Transverse colon (tissue), 4 donors: Measurements from ENCODE around the gene CNRIP1. TPM values are rescaled to one million over a fixed set of nuclear protein-coding genes. Genes with fewer than 3 reads are reported as not detected.

Experiments used
- DNase-seq: peaks from one replicate; pipeline ENCODE4 v3.0.0-alpha.2; 2019
- H3K27ac ChIP-seq, 4 donors: fragments of 200-600 bp; sonication (generic); 2 replicates each; pipeline ENCODE4 v1.5.1; 2016 to 2018; ENCODE audit warnings: inconsistent platforms in 4 of 4
- H3K27me3 ChIP-seq: fragments of 200-600 bp; sonication (generic); 2 replicates; pipeline ENCODE4 v1.5.1; 2017; ENCODE audit warnings: inconsistent platforms
- H3K36me3 ChIP-seq, 4 donors: fragments of 200-600 bp; sonication (generic); 2 replicates each; pipeline ENCODE4 v1.5.1; 2017 to 2019; ENCODE audit warnings: inconsistent platforms in 4 of 4
- H3K4me1 ChIP-seq, 4 donors: fragments of 200-600 bp; sonication (generic); 2 replicates each; pipeline ENCODE4 v1.5.1; 2017 to 2020; ENCODE audit warnings: inconsistent platforms in 4 of 4
- H3K4me3 ChIP-seq, 4 donors: fragments of 200-600 bp; sonication (generic); 1 replicate in 1 of 4; 2 replicates in 3 of 4; pipeline versions ENCODE4 v1.5.1 to v1.6.1; 2017 to 2019; ENCODE audit warnings: inconsistent platforms in 4 of 4
- H3K9me3 ChIP-seq, 2 donors: fragments of 200-600 bp; sonication (generic); 2 replicates each; pipeline ENCODE4 v1.5.1; 2017 to 2019; ENCODE audit warnings: inconsistent platforms in 2 of 2
- CTCF ChIP-seq, 5 experiments: fragments of 200-600 bp in 3 of 5; fragments of 450-650 bp in 2 of 5; sonication (generic) in 3 of 5; IDR thresholded peaks; 1 replicate in 2 of 5; 2 replicates in 3 of 5; pipeline ENCODE4 v1.5.1; 2016 to 2017; ENCODE audit warnings: antibody characterized with exemption in 5 of 5, inconsistent platforms in 3 of 5, mild to moderate bottlenecking in 2 of 5, moderate library complexity in 1 of 5
- EP300 ChIP-seq: sonication (generic); formaldehyde crosslinking; IDR thresholded peaks from one replicate; pipeline ENCODE4 v1.6.1; 2017; ENCODE audit warnings: antibody characterized with exemption, low read depth
- POLR2A ChIP-seq: fragments of 450-650 bp; IDR thresholded peaks from one replicate; pipeline ENCODE4 v1.6.1; 2016; ENCODE audit warnings: antibody characterized with exemption, mild to moderate bottlenecking, moderate library complexity
- POLR2AphosphoS5 ChIP-seq, 3 donors: sonication (generic); formaldehyde crosslinking; IDR thresholded peaks; one replicate each; pipeline ENCODE4 v1.6.1; 2016; ENCODE audit warnings: antibody characterized with exemption in 3 of 3
- WGBS, 2 donors: methylation state at CpG; one replicate each; pipeline ENCODE4 v1.1.5; 2018; ENCODE audit warnings: low coverage in 1 of 2; 5-methylcytosine and 5-hydroxymethylcytosine counted together
- in situ Hi-C, 4 donors: fragments of 200-750 bp; cut with MboI; loops; one replicate each; pipeline versions ENCODE4 v1.15.0 to v1.15.1; 2017; ENCODE audit warnings: low sequenced_read_pairs in 3 of 4, low pct_ligation_motif_present in 1 of 4, low pct_unique_long_range_greater_than_20kb in 1 of 4
- intact Hi-C: fragments of 100-400 bp; cut with DNase I; formaldehyde crosslinking; loops from one replicate; pipeline ENCODE4 v1.15.1; 2023; ENCODE audit warnings: low total_unique reads
- total RNA-seq, 4 donors: library from RNA; depleted of rRNA; stranded (reverse); fragments of >200 nt; gene quantifications; one replicate each; pipeline ENCODE4 v1.1.0, GENCODE V29; 2016

CNRIP1 gene
- total RNA-seq, 4 donors from 2014 or later: 1.4 to 11.6 (median 7.6) TPM; not detected in 1

GRCh38 chr2:68246396-68246795 lies 73.4 kb downstream of the CNRIP1 start:
- peaks cover 28 to 81% (median 51%) of the 10 kb centered on the region in 4 donors for H3K4me1 ChIP-seq
- in situ Hi-C loops (no loop called here), intact Hi-C loops (no loop called here)
- H3K9me3 ChIP-seq: no peaks in the 10 kb centered on the region
- no peak overlapping the region for H3K27ac ChIP-seq
- TF ChIP-seq POLR2A: no peak
- no peak for TF ChIP-seq CTCF (IDR thresholded peaks at IDR 0.05)
- no peak for TF ChIP-seq POLR2AphosphoS5 (IDR thresholded peaks at IDR 0.05)
- TF ChIP-seq EP300: no peak
- no peak for DNase-seq
- H3K36me3 ChIP-seq: no peaks in the 10 kb centered on the region
- H3K27me3 ChIP-seq: no peaks in the 10 kb centered on the region
- 68 to 100% methylated on average over 1 of the region's 1 CpG for WGBS, 2 donors
- no peak overlapping the region for H3K4me3 ChIP-seq

DNA sequence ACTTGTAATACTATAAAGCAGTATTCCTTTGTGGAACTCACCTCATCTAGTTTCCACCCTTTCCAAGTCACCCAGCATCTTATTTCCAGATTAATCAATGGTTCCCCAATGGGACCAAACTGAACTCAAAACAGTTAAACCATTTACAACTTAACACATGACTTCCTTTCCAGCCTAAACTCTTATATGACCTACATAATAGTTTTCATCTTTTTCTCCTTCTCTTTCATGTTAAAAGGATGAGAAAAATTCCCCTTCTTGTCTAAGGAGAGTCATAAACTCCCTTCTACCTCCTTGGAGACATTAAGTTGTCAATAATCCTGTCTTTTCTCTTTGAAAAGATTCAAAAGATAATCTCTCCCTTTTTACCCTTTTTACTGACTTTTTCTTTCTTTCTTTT lies 74.1 kb downstream of the CNRIP1 start:
- no peak for DNase-seq
- Histone ChIP-seq H3K4me3 (no peak overlapping the region), H3K36me3 (no peaks in the 10 kb centered on the region), H3K27ac (no peak overlapping the region), H3K4me1 (peaks cover 28 to 85% (median 52%) of the 10 kb centered on the region in 4 donors), H3K27me3 (no peaks in the 10 kb centered on the region), H3K9me3 (no peaks in the 10 kb centered on the region)
- intact Hi-C loops: no loop called here
- TF ChIP-seq EP300 (no peak), CTCF (IDR thresholded peaks at IDR 0.05) (no peak), POLR2AphosphoS5 (IDR thresholded peaks at IDR 0.05) (no peak), POLR2A (no peak)
- in situ Hi-C loops: no loop called here

DNA sequence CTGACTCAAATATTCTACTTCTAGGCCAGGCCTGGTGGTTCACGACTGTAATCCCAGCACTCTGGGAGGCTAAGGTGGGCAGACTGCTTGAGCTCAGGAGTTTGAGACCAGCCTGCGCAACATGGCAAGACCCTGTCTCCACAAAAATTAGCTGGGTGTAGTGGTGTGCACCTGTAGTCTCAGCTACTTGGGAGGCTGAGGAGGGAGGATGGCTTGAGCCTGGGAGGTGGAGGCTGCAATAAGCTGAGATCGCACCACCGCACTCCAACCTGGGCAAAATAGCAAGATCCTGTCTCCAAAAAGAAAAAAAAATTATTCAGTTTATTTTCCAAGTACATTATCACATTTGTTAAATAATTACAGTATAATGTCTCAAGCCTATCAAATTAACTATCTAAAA lies 74.7 kb downstream of the CNRIP1 start:
- no peaks in the 10 kb centered on the region for H3K27me3 ChIP-seq

GRCh38 chr2:68244456-68244855 lies 75.3 kb downstream of the CNRIP1 start:
- Histone ChIP-seq H3K36me3 (no peaks in the 10 kb centered on the region), H3K4me1 (peaks cover 22 to 84% (median 48%) of the 10 kb centered on the region in 4 donors), H3K9me3 (no peaks in the 10 kb centered on the region), H3K4me3 (no peak overlapping the region), H3K27me3 (no peaks in the 10 kb centered on the region), H3K27ac (no peak overlapping the region)
- WGBS, 2 donors: 65 to 85% methylated on average over 2 of the region's 2 CpGs
- in situ Hi-C loops (loop anchor here in 1 of 4 donors (5.0 kb wide), 1 partner anchor 47 kb away; no protein-coding TSS in a partner anchor), intact Hi-C loops (no loop called here)
- DNase-seq: no peak
- TF ChIP-seq POLR2A (no peak), POLR2AphosphoS5 (IDR thresholded peaks at IDR 0.05) (no peak), EP300 (no peak), CTCF (IDR thresholded peaks at IDR 0.05) (peak in 2 of 5 experiments; percentile 6 to 7)

More for the DNA sequence above, 74.7 kb downstream of the CNRIP1 start:
- no peak for TF ChIP-seq EP300
- TF ChIP-seq POLR2A: no peak
- no peak for TF ChIP-seq POLR2AphosphoS5 (IDR thresholded peaks at IDR 0.05)
- TF ChIP-seq CTCF (IDR thresholded peaks at IDR 0.05): no peak
- H3K4me1 ChIP-seq: peaks cover 28 to 84% (median 51%) of the 10 kb centered on the region in 4 donors
- H3K4me3 ChIP-seq: no peak overlapping the region
- no peak overlapping the region for H3K27ac ChIP-seq
- in situ Hi-C loops (no loop called here), intact Hi-C loops (no loop called here)
- no peak for DNase-seq
- H3K9me3 ChIP-seq: no peaks in the 10 kb centered on the region
- no peaks in the 10 kb centered on the region for H3K36me3 ChIP-seq
- 92 to 95% methylated on average over 2 to 4 of the region's 4 CpGs for WGBS, 2 donors

Other genes starting within 250 kb of the CNRIP1 start
- 10 to 100 TPM in 1 of 4 donors, 1 to 10 TPM in 3; 1.9 to 20.9 (median 7.4) TPM for gene PNO1, start 162.1 kb downstream of the CNRIP1 start, total RNA-seq
- 10 to 100 TPM in 3 of 4 donors, 1 to 10 TPM in 1; 9.2 to 32.2 (median 28.1) TPM for gene PPP3R1, start 67.4 kb downstream of the CNRIP1 start, total RNA-seq
- 1 to 10 TPM in 3 of 4 donors, not detected in 1; 3.0 to 5.2 (median 4.6) TPM for gene PLEK, start 45.3 kb upstream of the CNRIP1 start, total RNA-seq
- gene FBXO48, start 147.3 kb upstream of the CNRIP1 start, total RNA-seq: 1 to 10 TPM in 3 of 4 donors, under 1 TPM in 1; 0.60 to 2.6 (median 2.2) TPM
- 10 to 100 TPM in 2 of 4 donors, 1 to 10 TPM in 2; 2.9 to 28.5 (median 8.1) TPM for gene APLF, start 147.6 kb upstream of the CNRIP1 start, total RNA-seq